Activated CD8-positive, alpha-beta memory T cell treated with anti-CD3 and anti-CD28 coated beads, Interleukin-2, amount 50 U/mL, for 24 hours (primary cell): Measurements from ENCODE around the gene PEAR1.
"Not testable (repeated sequence)": the region's sequence is repeated elsewhere in the genome, so short reads cannot be mapped to it uniquely, and the experiment has no call there.

ENCODE experiments used
- DNase-seq: peaks from one replicate; pipeline ENCODE4 v3.0.0-alpha.2; 2020; ENCODE audit errors: extremely low read depth

PEAR1 gene

DNA sequence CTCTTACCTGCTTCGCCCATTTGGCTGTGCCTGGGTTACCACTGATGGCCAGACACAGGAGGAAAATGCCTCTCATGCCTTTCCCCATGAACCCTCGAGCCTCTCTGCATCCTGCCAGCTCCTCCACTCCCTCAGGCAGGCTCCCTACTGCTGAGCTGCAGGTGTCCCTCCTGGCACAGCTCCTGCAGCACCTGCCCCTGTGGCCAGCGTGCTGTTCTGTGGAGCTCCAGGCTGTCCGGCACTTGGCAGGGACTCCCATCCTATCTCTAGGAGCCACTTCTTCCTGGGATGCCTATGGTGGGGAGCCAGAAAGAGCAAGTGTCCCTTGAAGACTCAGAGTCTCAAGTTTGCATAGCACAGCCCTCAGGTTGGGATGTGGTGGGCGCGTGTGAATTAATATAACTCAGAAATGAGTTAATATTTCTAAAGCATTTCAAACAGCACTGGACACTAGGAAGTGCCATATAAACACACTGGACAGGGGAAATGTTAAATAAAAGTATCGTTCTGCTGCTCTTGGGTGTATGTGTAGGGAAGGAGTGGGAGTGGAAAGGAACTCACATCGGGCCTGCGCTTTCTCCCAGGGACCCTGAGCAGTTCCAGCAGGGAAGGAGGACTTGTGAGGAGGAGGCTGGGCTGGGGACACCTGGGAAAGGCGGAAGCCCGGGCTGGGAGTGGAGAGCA lies 29.6 kb downstream of the PEAR1 start:
- DNase-seq = no peak

GRCh38 chr1:156923670-156924477 lies 30.4 kb downstream of the PEAR1 start:
- no peak for DNase-seq

- DNase-seq = no peak
Observed at GRCh38 chr1:156924478-156925153, 31.1 kb downstream of the PEAR1 start.

DNA sequence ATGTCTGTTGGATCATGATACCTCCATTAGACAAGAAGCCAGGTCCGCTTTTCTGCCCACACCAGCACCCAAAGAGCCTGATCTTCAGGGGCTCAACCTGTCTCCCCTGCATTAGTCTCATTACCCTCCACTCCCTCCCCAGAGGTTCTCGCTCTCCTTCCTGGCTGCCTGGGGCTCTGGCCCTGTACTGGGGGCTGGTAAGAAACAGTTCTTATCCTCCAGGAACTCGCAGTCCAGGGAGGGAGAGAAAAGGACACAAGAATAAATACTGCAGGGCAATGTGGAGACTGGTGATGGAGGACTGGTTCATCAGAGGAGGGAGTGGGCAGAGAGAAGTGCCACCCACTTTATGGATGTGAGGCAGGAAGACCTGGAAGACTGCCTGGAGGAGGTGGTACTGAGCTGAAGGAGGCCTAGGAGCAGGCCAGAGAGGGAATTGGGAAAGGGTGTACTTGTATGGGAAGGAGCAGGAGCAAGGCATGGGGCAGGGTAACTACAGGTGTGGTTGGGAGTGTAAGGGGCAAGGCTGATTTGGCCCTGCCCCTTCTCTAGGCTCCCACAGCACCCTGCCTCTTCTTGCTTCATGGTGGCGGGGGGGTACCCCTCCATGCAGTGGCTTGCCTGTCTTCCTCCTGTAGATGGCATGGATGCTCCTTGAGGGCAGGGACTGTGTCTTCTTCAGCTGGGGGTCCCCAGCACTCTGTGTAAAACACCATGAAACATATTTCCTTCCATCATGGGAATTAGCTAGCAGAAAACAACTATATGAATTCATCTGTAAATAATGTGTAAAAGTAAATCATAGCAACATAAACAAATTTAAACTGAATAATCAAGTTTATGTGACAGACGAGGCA lies 31.9 kb downstream of the PEAR1 start:
- DNase-seq = no peak

- no peak for DNase-seq
Observed at GRCh38 chr1:156926175-156926574, 32.7 kb downstream of the PEAR1 start.

- not testable (repeated sequence) for DNase-seq
Observed at GRCh38 chr1:156926695-156927094, 33.2 kb downstream of the PEAR1 start.

DNA sequence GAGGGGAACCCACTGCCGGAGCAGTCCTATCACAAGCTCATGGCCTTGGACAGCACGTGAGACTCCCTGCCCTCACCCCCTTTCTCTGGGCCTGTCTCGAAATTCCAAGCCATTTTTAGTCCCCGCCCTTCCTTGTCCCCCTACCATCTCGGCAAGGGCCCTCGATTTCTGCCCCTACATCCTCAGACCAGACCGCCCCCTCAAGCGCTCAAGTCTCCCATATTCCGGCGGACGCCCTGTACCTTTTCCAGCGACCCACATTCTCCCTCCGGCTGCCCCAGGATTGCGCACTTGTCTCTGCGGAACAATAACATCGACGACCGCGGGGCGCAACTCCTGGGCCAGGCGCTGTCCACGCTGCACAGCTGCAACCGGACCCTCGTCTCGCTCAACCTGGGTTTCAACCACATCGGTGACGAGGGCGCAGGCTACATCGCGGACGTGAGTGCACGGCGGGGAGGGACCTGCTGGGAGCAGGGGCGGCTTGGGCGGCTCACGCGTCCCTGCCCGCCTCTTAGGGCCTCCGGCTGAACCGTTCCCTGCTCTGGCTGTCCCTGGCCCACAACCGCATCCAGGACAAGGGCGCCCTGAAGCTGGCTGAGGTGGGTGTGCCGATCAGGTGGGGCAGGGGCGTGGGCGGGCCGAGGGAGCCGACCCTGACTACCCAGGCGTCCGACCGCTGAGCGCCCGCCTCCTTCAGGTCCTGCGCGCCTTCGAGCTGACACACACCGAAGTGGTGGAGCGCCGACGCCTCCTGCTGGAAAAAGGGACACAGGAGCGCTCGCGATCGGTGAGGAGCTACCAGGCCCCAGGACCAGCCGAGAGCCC lies 33.9 kb downstream of the PEAR1 start:
- DNase-seq = peak; percentile 27

DNA sequence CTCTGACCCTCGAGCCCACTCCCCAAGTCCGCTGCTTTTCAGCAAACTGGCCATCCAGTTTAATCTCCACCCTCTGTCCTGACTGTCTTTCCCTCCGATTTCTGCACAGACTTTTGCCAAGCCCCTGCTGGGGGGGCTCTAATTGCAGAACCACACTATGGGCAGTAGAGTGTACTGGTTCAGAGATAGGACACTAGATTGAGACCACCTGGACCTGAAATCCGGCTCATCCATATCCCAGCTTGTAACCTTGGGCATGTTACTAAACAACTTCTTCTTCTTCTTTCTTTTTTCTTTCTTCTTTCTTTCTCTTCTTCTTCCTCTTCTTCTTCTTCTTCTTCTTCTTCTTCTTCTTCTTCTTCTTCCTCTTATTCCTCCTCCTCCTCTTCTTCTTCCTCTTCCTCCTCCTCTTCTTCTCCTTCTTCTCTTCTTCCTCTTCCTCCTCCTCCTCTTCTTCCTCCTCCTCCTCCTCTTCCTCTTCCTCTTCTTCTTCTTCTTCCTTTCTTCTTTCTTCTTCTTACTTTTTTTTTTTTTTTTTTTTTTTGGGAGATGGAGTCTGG lies 34.6 kb downstream of the PEAR1 start:
- no peak for DNase-seq

DNA sequence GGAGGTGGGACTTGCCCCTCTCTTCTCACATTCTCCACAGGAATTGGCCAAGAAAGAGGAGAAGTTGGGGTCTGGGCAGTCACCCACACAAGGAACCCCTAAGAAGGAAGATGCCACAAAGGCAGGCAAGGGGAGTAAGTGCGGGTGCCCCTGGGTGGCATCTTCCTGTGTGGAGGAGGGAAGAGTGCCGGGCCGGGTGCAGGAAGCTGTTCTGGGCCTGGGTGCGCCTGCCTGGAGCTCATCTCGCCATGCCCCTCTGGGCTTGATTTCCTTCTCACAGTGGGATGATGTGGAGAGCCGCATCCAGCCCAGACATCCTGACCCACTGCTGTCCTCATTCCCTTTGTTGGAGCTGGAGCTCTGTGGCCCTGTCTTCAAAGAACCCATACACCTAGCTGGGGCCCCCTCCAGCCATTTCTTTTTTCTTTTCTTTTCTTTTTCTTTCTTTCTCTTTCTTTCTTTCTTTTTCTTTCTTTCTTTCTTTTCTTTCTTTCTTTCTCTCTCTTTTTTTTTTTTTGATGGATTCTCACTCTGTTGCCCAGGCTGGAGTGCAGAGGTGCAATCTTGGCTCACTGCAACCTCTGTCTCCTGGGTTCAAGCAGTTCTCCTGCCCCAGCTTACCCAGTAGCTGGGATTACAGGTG lies 36.2 kb downstream of the PEAR1 start:
- no peak for DNase-seq

GRCh38 chr1:156930483-156930882 lies 37.0 kb downstream of the PEAR1 start:
- no peak for DNase-seq

- no peak for DNase-seq
Observed at GRCh38 chr1:156931211-156931952, 37.9 kb downstream of the PEAR1 start.

DNA sequence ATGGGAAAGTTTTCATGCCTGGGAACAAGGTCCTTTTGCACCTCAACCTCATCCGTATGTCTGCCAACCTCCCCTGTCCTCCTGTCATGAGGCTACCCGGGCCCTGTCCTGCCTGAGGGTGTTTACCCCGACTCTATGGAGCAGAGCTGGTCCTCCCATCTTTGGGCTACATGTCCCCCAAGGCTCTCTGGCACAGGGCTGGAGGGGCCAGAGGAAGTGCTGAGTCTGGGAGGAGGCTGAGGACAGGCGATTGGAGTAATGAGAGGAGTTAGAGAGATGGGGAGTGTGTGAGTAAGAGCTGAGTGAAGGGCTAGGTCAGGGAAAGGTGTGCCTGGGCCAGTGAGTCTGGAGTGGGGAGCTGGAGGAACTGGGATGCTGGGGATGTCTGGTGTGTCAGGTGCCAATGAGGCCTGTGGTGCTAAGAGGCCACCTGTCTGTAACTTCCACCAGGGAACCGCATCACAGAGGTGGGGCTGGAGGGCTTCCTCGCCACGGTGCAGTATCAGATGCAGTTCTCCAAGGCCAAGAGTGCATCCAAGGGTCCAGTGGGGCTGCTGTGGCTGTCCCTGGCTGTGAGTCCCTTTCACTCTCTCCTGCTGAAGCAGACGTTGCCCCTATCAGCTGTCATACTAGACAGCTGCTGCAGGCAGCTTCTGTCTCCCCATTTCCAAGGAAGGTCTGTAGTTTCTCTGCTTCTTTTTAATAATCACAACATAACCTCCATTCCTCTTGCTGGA lies 38.6 kb downstream of the PEAR1 start:
- no peak for DNase-seq

- no peak for DNase-seq
Observed at GRCh38 chr1:156933136-156933535, 39.6 kb downstream of the PEAR1 start.

GRCh38 chr1:156935505-156936128 lies 42.1 kb downstream of the PEAR1 start:
- no peak for DNase-seq

GRCh38 chr1:156936191-156936590 lies 42.7 kb downstream of the PEAR1 start:
- DNase-seq = no peak

- DNase-seq = no peak
Observed at GRCh38 chr1:156936721-156937220, 43.3 kb downstream of the PEAR1 start.

DNA sequence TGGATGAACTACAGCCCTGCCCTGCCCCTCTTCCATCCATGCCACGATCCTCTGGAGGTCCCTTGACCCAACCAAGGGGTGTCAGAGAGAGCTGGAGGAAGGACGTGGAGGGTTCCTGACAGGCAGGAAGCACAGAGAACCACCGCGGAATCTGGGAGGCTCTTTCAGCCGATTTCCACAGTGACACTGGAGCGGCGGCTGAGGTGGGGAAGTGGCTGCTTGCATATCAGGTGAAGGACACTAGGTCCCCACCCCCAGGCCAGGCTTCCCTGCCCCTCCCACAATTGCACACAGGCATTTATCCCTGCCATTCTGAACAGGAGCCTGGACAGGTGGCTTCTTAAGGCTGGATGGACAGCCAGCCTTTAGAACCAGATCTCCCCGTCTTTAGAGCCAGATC lies 44.4 kb downstream of the PEAR1 start:
- DNase-seq = no peak

DNA sequence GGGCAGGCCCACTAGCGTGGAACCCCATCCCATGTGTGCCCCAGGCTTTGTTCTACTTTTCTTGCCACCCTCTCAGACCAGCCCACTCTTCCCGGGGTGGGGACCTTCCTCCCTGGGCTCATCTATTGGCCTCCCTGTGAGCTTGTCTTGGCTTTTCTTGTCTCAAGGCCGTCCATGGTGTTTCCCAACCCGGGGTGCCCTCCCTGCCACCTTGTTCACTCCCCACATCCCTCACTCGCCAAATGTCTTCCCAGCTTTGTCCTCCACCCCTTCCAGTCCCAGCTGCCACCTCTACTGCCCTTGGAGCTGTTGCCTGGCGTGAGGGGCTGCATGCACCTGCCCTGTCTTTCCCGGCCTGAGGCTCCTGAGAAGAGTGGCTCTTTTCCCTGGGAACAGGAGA lies 45.3 kb downstream of the PEAR1 start:
- DNase-seq = no peak
